ENCODE data around the gene ASCC1. TPM values are rescaled to one million over a fixed set of nuclear protein-coding genes. Genes with fewer than 3 reads are reported as not detected.
A peak's percentile ranks its signal among the peaks of the same experiment; 100 is the strongest.

ASCC1 gene
- total RNA-seq, 4 donors from 2014 or later = 13.4 to 34.0 (median 20.5) TPM

DNA sequence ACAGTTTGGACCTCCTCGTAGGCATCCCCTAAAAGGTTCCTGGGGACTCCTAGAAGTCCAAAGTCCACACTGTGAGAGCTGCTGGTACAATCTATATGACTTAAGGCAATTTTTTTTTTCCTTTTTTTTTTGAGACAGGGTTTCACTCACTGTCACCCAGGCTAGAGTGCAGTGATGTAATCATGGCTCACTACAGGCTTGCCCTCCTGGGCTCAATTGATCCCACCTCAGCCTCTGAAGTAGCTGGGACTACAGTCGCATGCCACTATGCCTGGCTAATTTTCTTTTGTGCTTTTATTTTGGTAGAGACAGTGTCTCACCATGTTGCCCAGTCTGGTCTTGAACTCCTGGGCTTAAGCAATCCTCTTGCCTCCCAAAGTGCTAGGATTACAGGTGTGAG, 123.1 kb downstream of the ASCC1 start:
- Histone ChIP-seq H3K36me3 (peaks cover 0 to 11% (median 0%) of the 10 kb centered on the region in 4 donors), H3K4me1 (peaks cover 3 to 21% (median 16%) of the 10 kb centered on the region in 4 donors), H3K4me3 (no peak overlapping the region), H3K27ac (no peak overlapping the region), H3K27me3 (peaks cover 26% of the 10 kb centered on the region), H3K9me3 (no peaks in the 10 kb centered on the region)
- in situ Hi-C loops (cut with MboI; ENCODE audit: low pct_ligation_motif_present in 1 of 4, low pct_unique_long_range_greater_than_20kb in 1 of 4, low sequenced_read_pairs in 3 of 4) = no loop called here
- 82 to 100% methylated on average over 1 to 2 of the region's 2 CpGs for WGBS, 2 donors (ENCODE audit: low coverage in 1 of 2)
- TF ChIP-seq POLR2AphosphoS5 (IDR thresholded peaks at IDR 0.05) (no peak), POLR2A (IDR thresholded peaks at IDR 0.05) (no peak), EP300 (IDR thresholded peaks at IDR 0.05; ENCODE audit: low read depth) (no peak)
- TF ChIP-seq, protein P1, sequence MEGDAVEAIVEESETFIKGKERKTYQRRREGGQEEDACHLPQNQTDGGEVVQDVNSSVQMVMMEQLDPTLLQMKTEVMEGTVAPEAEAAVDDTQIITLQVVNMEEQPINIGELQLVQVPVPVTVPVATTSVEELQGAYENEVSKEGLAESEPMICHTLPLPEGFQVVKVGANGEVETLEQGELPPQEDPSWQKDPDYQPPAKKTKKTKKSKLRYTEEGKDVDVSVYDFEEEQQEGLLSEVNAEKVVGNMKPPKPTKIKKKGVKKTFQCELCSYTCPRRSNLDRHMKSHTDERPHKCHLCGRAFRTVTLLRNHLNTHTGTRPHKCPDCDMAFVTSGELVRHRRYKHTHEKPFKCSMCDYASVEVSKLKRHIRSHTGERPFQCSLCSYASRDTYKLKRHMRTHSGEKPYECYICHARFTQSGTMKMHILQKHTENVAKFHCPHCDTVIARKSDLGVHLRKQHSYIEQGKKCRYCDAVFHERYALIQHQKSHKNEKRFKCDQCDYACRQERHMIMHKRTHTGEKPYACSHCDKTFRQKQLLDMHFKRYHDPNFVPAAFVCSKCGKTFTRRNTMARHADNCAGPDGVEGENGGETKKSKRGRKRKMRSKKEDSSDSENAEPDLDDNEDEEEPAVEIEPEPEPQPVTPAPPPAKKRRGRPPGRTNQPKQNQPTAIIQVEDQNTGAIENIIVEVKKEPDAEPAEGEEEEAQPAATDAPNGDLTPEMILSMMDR (IDR thresholded peaks at IDR 0.05) = no peak
- intact Hi-C loops (cut with DNase I; ENCODE audit: low total_unique reads) = no loop called here
- DNase-seq = no peak

DNA sequence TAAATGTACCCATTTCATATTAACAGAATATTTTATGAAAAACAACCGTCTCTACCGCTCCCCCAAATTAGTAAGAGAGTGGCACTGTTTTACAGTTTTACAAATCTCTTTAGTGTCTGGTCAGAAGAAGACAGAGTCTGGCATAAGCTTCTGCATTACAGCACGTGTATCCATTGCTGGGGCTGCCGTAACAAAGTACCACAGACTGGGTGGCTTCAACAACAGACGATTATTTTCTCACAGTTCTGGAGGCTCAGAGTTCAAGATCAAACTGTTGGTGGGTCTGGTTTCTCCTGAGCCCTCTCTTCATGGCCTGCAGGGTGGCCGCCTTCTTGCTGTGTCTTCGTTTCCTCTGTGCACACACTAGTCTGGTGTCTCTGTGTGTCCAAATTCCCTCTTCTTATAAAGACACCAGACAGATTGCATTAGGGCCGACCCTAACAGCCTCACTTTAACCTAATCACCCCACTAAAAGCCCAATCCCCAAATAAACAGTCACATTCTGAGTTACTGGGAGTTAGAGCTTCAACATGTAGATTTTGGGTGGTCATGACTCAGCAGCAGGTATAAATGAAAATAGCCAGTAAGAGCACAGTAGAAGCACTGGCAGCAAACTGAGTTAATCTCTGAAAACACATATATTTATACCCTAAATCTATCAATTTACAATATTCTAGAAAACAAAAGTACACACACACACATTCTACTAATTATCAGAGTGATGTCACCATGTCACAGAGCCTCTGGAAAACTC, 123.7 kb downstream of the ASCC1 start:
- DNase-seq = no peak
- H3K36me3 ChIP-seq = peaks cover 0 to 11% (median 0%) of the 10 kb centered on the region in 4 donors
- no peak overlapping the region for H3K4me3 ChIP-seq
- intact Hi-C loops (cut with DNase I; ENCODE audit: low total_unique reads) (no loop called here), in situ Hi-C loops (cut with MboI; ENCODE audit: low pct_ligation_motif_present in 1 of 4, low pct_unique_long_range_greater_than_20kb in 1 of 4, low sequenced_read_pairs in 3 of 4) (no loop called here)
- H3K9me3 ChIP-seq = no peaks in the 10 kb centered on the region
- 83 to 89% methylated on average over 2 to 8 of the region's 8 CpGs for WGBS, 2 donors (ENCODE audit: low coverage in 1 of 2)
- no peak for TF ChIP-seq EP300 (IDR thresholded peaks at IDR 0.05; ENCODE audit: low read depth)
- TF ChIP-seq, protein P1 (IDR thresholded peaks at IDR 0.05) = no peak
- no peak for TF ChIP-seq POLR2A (IDR thresholded peaks at IDR 0.05)
- no peak for TF ChIP-seq POLR2AphosphoS5 (IDR thresholded peaks at IDR 0.05)
- H3K27me3 ChIP-seq = peaks cover 32% of the 10 kb centered on the region
- peaks cover 9 to 22% (median 17%) of the 10 kb centered on the region in 4 donors for H3K4me1 ChIP-seq
- no peak overlapping the region for H3K27ac ChIP-seq

DNA sequence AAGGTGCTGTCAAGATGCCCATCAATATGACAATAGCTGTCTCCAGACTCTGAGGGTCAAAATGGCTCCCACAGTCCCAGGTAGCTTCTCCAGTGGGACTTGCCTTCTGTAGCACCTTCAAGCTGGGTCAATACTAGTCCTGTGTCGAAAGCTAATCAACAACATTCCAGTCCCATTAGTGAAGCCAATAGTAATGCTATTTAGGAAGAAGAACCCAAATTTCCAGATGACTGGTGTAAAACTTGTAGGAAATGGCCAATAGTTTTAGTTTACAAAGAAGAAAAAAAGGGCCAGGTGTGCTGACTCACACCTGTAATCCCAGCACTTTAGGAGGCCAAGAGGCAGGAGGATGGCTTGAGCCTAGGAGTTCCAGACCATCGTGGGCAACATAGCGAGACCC, 125.8 kb downstream of the ASCC1 start:
- 96% methylated on average over 3 of the region's 3 CpGs; no CpG with 5 or more reads in 1 of the 2 donors for WGBS, 2 donors (ENCODE audit: low coverage in 1 of 2)
- H3K9me3 ChIP-seq = no peaks in the 10 kb centered on the region
- intact Hi-C loops (cut with DNase I; ENCODE audit: low total_unique reads) = no loop called here
- peaks cover 11 to 26% (median 22%) of the 10 kb centered on the region in 4 donors for H3K4me1 ChIP-seq
- no peak overlapping the region for H3K4me3 ChIP-seq
- in situ Hi-C loops (cut with MboI; ENCODE audit: low pct_ligation_motif_present in 1 of 4, low pct_unique_long_range_greater_than_20kb in 1 of 4, low sequenced_read_pairs in 3 of 4) = no loop called here
- peaks cover 0 to 4% (median 0%) of the 10 kb centered on the region in 4 donors for H3K36me3 ChIP-seq
- no peak overlapping the region for H3K27ac ChIP-seq
- peaks cover 44% of the 10 kb centered on the region for H3K27me3 ChIP-seq
- no peak for DNase-seq
- TF ChIP-seq POLR2AphosphoS5 (IDR thresholded peaks at IDR 0.05) (no peak), EP300 (IDR thresholded peaks at IDR 0.05; ENCODE audit: low read depth) (no peak), POLR2A (IDR thresholded peaks at IDR 0.05) (no peak)
- TF ChIP-seq, protein P1 (IDR thresholded peaks at IDR 0.05) = no peak

DNA sequence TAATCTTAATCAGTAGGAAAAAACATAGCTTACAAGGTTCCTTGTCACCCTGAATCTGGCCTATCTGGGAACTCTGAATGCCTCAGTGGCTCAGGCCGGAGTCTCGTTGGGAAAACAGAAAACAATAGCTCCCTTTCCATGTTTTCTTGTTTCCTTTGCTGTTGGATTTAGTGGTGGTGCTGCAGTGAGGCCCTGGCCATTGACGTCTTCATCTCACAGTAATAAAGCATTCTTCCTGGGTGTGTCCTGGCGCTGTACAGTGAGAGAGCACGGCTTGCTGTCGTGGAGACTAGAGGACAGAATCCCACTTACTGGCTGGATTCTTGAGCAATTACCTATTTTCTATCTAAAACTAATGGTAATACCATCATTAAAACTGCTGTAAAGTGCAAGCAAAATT, 126.5 kb downstream of the ASCC1 start:
- 45 to 52% methylated on average over 4 to 6 of the region's 6 CpGs for WGBS, 2 donors (ENCODE audit: low coverage in 1 of 2)
- Histone ChIP-seq H3K9me3 (no peaks in the 10 kb centered on the region), H3K27ac (peak overlapping the region in 1 of 4 donors; percentile 56), H3K4me3 (no peak overlapping the region), H3K36me3 (peaks cover 0 to 4% (median 0%) of the 10 kb centered on the region in 4 donors), H3K27me3 (peaks cover 44% of the 10 kb centered on the region), H3K4me1 (peaks cover 11 to 26% (median 22%) of the 10 kb centered on the region in 4 donors)
- in situ Hi-C loops (cut with MboI; ENCODE audit: low pct_ligation_motif_present in 1 of 4, low pct_unique_long_range_greater_than_20kb in 1 of 4, low sequenced_read_pairs in 3 of 4) (no loop called here), intact Hi-C loops (cut with DNase I; ENCODE audit: low total_unique reads) (no loop called here)
- TF ChIP-seq POLR2AphosphoS5 (IDR thresholded peaks at IDR 0.05) (no peak), POLR2A (IDR thresholded peaks at IDR 0.05) (no peak), EP300 (IDR thresholded peaks at IDR 0.05; ENCODE audit: low read depth) (no peak)
- TF ChIP-seq, protein P1 (IDR thresholded peaks at IDR 0.05) = no peak
- DNase-seq = peak; percentile 43
